Endothelial cell of umbilical vein (primary cell): ENCODE data around the gene TTC33. TPM values are rescaled to one million over a fixed set of nuclear protein-coding genes. Genes with fewer than 3 reads are reported as not detected.

Source experiments
- BruUV-seq: library from RNA; stranded (reverse); fragments of 400-500 nt; replicated peaks from 2 replicates; lab custom pipeline; 2021; lab: Mats Ljungman, UMichigan
- CTCF ChIA-PET: fragments of 300-600, 350-600 bp; sonication (Branson Sonifier 250); formaldehyde crosslinking; loops from one replicate; lab custom pipeline; 2021; ENCODE audit warnings: antibody characterized with exemption, inconsistent platforms; lab: Charles Lee
- POLR2A ChIA-PET: fragments of 300-600, 350-600 bp; sonication (Branson Sonifier 250); formaldehyde crosslinking; loops from one replicate; lab custom pipeline; 2021; ENCODE audit warnings: antibody characterized with exemption, inconsistent platforms; lab: Charles Lee
- DNase-seq: peaks from one replicate; pipeline ENCODE4 v3.0.0-alpha.2; 2011; ENCODE audit warnings: low read depth, low spot score
- FAIRE-seq: peaks from 2 replicates; lab custom pipeline; 2011; peaks lifted over from hg19 to GRCh38; lab: Jason Lieb, UNC
- H2AFZ ChIP-seq: 2 replicates; pipeline ENCODE4 v1.6.0; 2012; ENCODE audit warnings: low read depth, low read length, control low read depth, inconsistent platforms
- H3K27ac ChIP-seq: 2 replicates; pipeline ENCODE4 v1.5.1; 2011; ENCODE audit warnings: low read depth, mild to moderate bottlenecking, control low read depth, low read length, moderate library complexity; ENCODE audit not compliant: insufficient read depth
- H3K27me3 ChIP-seq, 2 experiments: 2 replicates each; pipeline versions ENCODE4 v1.6.0 to v1.6.1; 2011; ENCODE audit warnings: low read length in 2 of 2, mixed read lengths in 1 of 2; ENCODE audit not compliant: control insufficient read depth in 2 of 2, insufficient read depth in 2 of 2
- H3K36me3 ChIP-seq, 2 experiments: 2 replicates in 1 of 2; 3 replicates in 1 of 2; pipeline ENCODE4 v1.5.1; 2011; ENCODE audit warnings: low read length in 2 of 2, mild to moderate bottlenecking in 1 of 2, moderate library complexity in 1 of 2; ENCODE audit not compliant: control insufficient read depth in 2 of 2, insufficient read depth in 2 of 2; ENCODE audit errors: extremely low read depth in 1 of 2
- H3K4me1 ChIP-seq: 3 replicates; pipeline ENCODE4 v1.5.1; 2011; ENCODE audit warnings: mild to moderate bottlenecking, low read length; ENCODE audit not compliant: control insufficient read depth, insufficient read depth; ENCODE audit errors: extremely low read depth
- H3K4me2 ChIP-seq: 2 replicates; pipeline ENCODE4 v1.6.1; 2011; ENCODE audit warnings: low read length, control low read depth, mixed read lengths; ENCODE audit not compliant: insufficient read depth
- H3K4me3 ChIP-seq, 3 experiments: fragments of 200-600 bp in 1 of 3; sonication (generic), shearing (Covaris generic) in 1 of 3; replicated peaks in 1 of 3; 2 replicates each; pipeline ENCODE4 v1.5.1; 2011 to 2016; ENCODE audit warnings: control low read depth in 3 of 3, low read length in 3 of 3, mild to moderate bottlenecking in 2 of 3, inconsistent platforms in 1 of 3, low read depth in 1 of 3, moderate library complexity in 1 of 3; ENCODE audit not compliant: insufficient read depth in 1 of 3
- H3K79me2 ChIP-seq: 2 replicates; pipeline ENCODE4 v1.6.0; 2012; ENCODE audit warnings: low read length, inconsistent platforms; ENCODE audit not compliant: control insufficient read depth, insufficient read depth
- H3K9ac ChIP-seq: replicated peaks from 2 replicates; pipeline ENCODE3; 2011; ENCODE audit warnings: low read length, control low read depth; ENCODE audit not compliant: insufficient read depth; ENCODE audit errors: extremely low read depth
- H3K9me1 ChIP-seq: replicated peaks from 3 replicates; pipeline ENCODE4 v1.6.0; 2011; ENCODE audit warnings: mild to moderate bottlenecking, low read length; ENCODE audit not compliant: control insufficient read depth, insufficient read depth; ENCODE audit errors: extremely low read depth
- H3K9me3 ChIP-seq: replicated peaks from 2 replicates; pipeline ENCODE4 v1.5.1; 2012; ENCODE audit warnings: low read length, inconsistent platforms; ENCODE audit not compliant: control insufficient read depth, insufficient read depth
- H4K20me1 ChIP-seq: replicated peaks from 2 replicates; pipeline ENCODE3; 2011; ENCODE audit warnings: mild to moderate bottlenecking, low read length; ENCODE audit not compliant: control insufficient read depth, insufficient read depth; ENCODE audit errors: extremely low read depth
- GATA2 ChIP-seq: IDR thresholded peaks from 2 replicates; pipeline ENCODE4 v1.7.0; 2011; ENCODE audit warnings: low read depth, mild to moderate bottlenecking, moderate library complexity, mixed read lengths, low read length; ENCODE audit not compliant: insufficient read length, insufficient read depth
- POLR2A ChIP-seq: IDR thresholded peaks from 2 replicates; pipeline ENCODE4 v1.6.1; 2012; ENCODE audit warnings: low read depth, mild to moderate bottlenecking, control low read depth, low read length
- POLR2AphosphoS5 ChIP-seq: IDR thresholded peaks from 2 replicates; pipeline ENCODE4 v1.6.1; 2012; ENCODE audit warnings: low read depth, mild to moderate bottlenecking, control low read depth, low read length, moderate library complexity; ENCODE audit not compliant: insufficient read depth
- dilution Hi-C: fragments of 300-500 bp; cut with MboI; formaldehyde crosslinking; loops from one replicate; pipeline ENCODE4 v1.15.0; 2019; ENCODE audit warnings: low sequenced_read_pairs; ENCODE audit not compliant: extremely low pct_ligation_motif_present
- intact Hi-C: fragments of 100-400 bp; cut with micrococcal nuclease; formaldehyde crosslinking; loops from one replicate; pipeline ENCODE4 v1.10.0; 2022
- polyA plus RNA-seq, 4 experiments: library from polyadenylated mRNA; depleted of rRNA in 3 of 4; stranded (reverse) in 3 of 4; unstranded in 1 of 4; fragments of >200 nt; gene quantifications; 2 replicates each; pipeline versions ENCODE4 v1.2.1 to v1.2.3, GENCODE V29; 2011 to 2012; ENCODE audit warnings: missing spikeins in 1 of 4
- total RNA-seq: library from RNA; stranded (reverse); gene quantifications from 2 replicates; pipeline ENCODE4 v1.2.3, GENCODE V29; 2021
- TF ChIP-seq, protein P1 (sequence below), 2 donors: IDR thresholded peaks; 1 replicate in 1 of 2; 2 replicates in 1 of 2; pipeline ENCODE4 v1.5.1; 2011; ENCODE audit warnings: low read length in 2 of 2, mild to moderate bottlenecking in 2 of 2, moderate library complexity in 2 of 2, control low read depth in 1 of 2, inconsistent platforms in 1 of 2, low read depth in 1 of 2; ENCODE audit not compliant: insufficient read depth in 1 of 2; ENCODE audit errors: extremely low read depth in 1 of 2
- TF ChIP-seq, protein P2 (sequence below): IDR thresholded peaks from 2 replicates; pipeline ENCODE4 v1.6.1; 2011; ENCODE audit not compliant: insufficient read depth, insufficient read length

The TTC33 gene
- total and polyA plus RNA-seq, 2 donors (not counting 3 experiments of a cell fraction or from before 2014, with no cell fraction given): 2.2 to 11.7 TPM

DNA sequence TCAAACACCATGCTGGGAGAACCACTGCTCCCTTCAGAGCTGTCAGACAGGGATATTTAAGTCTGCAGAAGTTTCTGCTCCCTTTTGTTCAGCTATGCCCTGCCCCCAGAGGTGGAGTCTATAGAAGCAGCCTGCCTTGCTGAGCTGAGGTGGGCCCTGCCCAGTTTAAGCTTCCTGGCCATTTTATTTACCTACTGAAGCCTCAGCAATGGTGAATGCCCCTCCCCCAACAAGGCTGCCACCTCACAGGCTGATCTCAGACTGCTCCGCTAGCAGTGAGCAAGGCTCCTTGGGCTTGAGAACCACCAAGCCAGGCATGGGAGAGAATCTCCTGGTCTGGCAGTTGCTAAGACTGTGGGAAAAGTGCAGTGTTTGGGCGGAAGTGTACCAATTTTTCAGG is 281.5 kb downstream of the TTC33 start:
- TF ChIP-seq POLR2A: no peak
- TF ChIP-seq, protein P1, sequence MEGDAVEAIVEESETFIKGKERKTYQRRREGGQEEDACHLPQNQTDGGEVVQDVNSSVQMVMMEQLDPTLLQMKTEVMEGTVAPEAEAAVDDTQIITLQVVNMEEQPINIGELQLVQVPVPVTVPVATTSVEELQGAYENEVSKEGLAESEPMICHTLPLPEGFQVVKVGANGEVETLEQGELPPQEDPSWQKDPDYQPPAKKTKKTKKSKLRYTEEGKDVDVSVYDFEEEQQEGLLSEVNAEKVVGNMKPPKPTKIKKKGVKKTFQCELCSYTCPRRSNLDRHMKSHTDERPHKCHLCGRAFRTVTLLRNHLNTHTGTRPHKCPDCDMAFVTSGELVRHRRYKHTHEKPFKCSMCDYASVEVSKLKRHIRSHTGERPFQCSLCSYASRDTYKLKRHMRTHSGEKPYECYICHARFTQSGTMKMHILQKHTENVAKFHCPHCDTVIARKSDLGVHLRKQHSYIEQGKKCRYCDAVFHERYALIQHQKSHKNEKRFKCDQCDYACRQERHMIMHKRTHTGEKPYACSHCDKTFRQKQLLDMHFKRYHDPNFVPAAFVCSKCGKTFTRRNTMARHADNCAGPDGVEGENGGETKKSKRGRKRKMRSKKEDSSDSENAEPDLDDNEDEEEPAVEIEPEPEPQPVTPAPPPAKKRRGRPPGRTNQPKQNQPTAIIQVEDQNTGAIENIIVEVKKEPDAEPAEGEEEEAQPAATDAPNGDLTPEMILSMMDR (IDR thresholded peaks at IDR 0.05; ENCODE audit: extremely low read depth in 1 of 2, insufficient read depth in 1 of 2, low read depth in 1 of 2, low read length in 2 of 2): no peak
- TF ChIP-seq POLR2AphosphoS5: no peak
- DNase-seq: no peak
- intact Hi-C loops: no loop called here
- CTCF ChIA-PET: no interaction called here
- dilution Hi-C loops: no loop called here
- BruUV-seq: no TSS peak
- Histone ChIP-seq H3K27ac (no peak overlapping the region), H3K4me1 (no peaks in the 10 kb centered on the region), H3K36me3 (no peaks in the 10 kb centered on the region), H3K9me1 (no peaks in the 10 kb centered on the region), H3K79me2 (no peaks in the 10 kb centered on the region), H3K27me3 (no peaks in the 10 kb centered on the region), H3K4me2 (no peak overlapping the region), H4K20me1 (no peaks in the 10 kb centered on the region), H3K9me3 (no peaks in the 10 kb centered on the region), H2AFZ (no peak overlapping the region), H3K9ac (no peak overlapping the region), H3K4me3 (no peak overlapping the region)
- POLR2A ChIA-PET: no interaction called here
- no peak for FAIRE-seq

DNA sequence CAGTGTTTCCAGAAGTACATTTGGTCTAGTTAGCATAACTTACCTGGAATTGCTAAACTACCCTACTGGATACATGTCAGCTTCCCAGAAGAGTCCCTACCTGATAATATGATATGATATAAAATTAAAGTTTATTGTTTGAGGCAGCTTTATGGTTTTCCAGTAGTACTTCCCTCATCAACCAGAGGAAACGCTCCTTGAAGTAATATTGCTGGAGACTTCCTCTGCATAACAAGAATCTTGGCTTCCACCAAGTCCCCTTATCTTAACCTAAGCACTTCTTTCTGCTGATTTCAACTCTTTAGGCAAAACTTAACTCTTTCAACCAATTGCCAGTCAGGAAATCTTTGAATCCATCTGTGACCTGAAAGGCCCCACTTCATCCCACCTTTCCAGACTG is 290.3 kb downstream of the TTC33 start:
- no peak overlapping the region for H3K27ac ChIP-seq
- peaks cover 21% of the 10 kb centered on the region for H3K4me1 ChIP-seq
- ChIA-PET POLR2A (interaction anchor here (0.6 to 1.3 kb wide), 3 partner anchors 88 to 572 kb away, joined by 3 to 6 read pairs (median 5); no protein-coding TSS in a partner anchor), CTCF (interaction anchor here (1.0 to 1.6 kb wide), 11 partner anchors 9 to 752 kb away, joined by 3 to 9 read pairs (median 4); partner anchors contain the start of gene PTGER4)
- H3K9me3 ChIP-seq: no peaks in the 10 kb centered on the region
- H3K27me3 ChIP-seq: no peaks in the 10 kb centered on the region
- BruUV-seq: no TSS peak
- no peaks in the 10 kb centered on the region for H3K9me1 ChIP-seq
- no peak overlapping the region for H3K9ac ChIP-seq
- H4K20me1 ChIP-seq: no peaks in the 10 kb centered on the region
- no peaks in the 10 kb centered on the region for H3K79me2 ChIP-seq
- FAIRE-seq: peak; percentile 18
- DNase-seq: peak; percentile 62
- no peaks in the 10 kb centered on the region for H3K36me3 ChIP-seq
- dilution Hi-C loops (no loop called here), intact Hi-C loops (loop anchor here (2.0 to 5.0 kb wide), 3 partner anchors 55 to 217 kb away; no protein-coding TSS in a partner anchor)
- H2AFZ ChIP-seq: no peak overlapping the region
- H3K4me3 ChIP-seq: no peak overlapping the region
- peak overlapping the region; percentile 87 for H3K4me2 ChIP-seq
- TF ChIP-seq, protein P2, sequence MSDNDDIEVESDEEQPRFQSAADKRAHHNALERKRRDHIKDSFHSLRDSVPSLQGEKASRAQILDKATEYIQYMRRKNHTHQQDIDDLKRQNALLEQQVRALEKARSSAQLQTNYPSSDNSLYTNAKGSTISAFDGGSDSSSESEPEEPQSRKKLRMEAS: no peak
- TF ChIP-seq GATA2: peak; percentile 37
